Measurements from ENCODE around the gene DOCK7. TPM values are rescaled to one million over a fixed set of nuclear protein-coding genes. Genes with fewer than 3 reads are reported as not detected.
A peak's percentile ranks its signal among the peaks of the same experiment; 100 is the strongest.

DOCK7 gene
- total and polyA plus RNA-seq, 2 of the 13 experiments (the other 11 are each of a cell fraction or from before 2014, with no cell fraction given): 45.7 to 67.2 TPM

DNA sequence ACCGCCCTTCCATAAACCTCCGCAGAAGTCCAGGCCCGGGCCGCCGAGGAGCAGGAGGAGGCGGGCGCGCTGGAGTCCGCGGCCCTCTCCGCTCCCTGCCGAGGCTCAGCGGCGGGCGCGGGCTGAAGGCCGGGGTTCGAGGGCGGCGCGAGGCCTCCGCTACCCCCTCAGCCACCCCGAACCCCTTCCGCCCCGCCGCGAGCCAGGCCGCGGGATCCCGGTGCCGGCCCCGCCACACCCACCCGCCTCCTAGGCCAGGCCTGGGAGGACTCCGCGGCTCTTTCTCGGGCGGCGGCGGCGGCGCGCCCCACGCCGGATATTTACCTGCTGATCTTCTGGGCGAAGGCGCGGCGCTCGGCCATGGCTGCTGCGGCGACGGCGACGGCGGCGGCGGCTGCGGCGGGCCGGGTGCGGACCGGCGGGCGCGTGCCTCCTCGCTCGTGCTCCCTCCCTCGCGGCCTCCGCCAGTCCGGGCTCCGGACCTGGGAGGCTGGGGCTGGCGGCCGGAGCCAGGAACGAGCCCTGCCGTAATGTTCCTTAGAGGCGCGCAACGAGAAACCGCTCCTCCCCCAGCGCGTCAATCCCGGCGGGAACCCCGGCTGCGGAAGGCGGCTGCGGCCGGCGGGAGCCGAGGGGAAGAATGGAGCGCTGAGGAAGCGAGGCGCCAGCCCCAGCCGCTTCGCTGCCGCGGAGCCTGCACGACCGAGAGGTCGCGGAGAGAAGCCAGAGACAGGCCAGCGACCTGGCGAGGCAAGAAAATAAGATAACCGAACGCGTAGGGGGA is at the start of gene DOCK7 (continued):
- TF ChIP-seq, protein P1, sequence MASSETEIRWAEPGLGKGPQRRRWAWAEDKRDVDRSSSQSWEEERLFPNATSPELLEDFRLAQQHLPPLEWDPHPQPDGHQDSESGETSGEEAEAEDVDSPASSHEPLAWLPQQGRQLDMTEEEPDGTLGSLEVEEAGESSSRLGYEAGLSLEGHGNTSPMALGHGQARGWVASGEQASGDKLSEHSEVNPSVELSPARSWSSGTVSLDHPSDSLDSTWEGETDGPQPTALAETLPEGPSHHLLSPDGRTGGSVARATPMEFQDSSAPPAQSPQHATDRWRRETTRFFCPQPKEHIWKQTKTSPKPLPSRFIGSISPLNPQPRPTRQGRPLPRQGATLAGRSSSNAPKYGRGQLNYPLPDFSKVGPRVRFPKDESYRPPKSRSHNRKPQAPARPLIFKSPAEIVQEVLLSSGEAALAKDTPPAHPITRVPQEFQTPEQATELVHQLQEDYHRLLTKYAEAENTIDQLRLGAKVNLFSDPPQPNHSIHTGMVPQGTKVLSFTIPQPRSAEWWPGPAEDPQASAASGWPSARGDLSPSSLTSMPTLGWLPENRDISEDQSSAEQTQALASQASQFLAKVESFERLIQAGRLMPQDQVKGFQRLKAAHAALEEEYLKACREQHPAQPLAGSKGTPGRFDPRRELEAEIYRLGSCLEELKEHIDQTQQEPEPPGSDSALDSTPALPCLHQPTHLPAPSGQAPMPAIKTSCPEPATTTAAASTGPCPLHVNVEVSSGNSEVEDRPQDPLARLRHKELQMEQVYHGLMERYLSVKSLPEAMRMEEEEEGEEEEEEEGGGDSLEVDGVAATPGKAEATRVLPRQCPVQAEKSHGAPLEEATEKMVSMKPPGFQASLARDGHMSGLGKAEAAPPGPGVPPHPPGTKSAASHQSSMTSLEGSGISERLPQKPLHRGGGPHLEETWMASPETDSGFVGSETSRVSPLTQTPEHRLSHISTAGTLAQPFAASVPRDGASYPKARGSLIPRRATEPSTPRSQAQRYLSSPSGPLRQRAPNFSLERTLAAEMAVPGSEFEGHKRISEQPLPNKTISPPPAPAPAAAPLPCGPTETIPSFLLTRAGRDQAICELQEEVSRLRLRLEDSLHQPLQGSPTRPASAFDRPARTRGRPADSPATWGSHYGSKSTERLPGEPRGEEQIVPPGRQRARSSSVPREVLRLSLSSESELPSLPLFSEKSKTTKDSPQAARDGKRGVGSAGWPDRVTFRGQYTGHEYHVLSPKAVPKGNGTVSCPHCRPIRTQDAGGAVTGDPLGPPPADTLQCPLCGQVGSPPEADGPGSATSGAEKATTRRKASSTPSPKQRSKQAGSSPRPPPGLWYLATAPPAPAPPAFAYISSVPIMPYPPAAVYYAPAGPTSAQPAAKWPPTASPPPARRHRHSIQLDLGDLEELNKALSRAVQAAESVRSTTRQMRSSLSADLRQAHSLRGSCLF (CRISPR knock-in tag; IDR thresholded peaks at IDR 0.05; ENCODE audit: borderline replicate concordance): no peak
- TF ChIP-seq PPARG (CRISPR knock-in tag; conservative IDR thresholded peaks at IDR 0.05) (no peak), PCBP2 (optimal IDR thresholded peaks at IDR 0.05; ENCODE audit: low read depth, low read length, poor library complexity, severe bottlenecking) (no peak), SIN3A (IDR thresholded peaks at IDR 0.05; ENCODE audit: borderline replicate concordance, low read depth, low read length) (no peak), KDM1A (CRISPR knock-in tag; IDR thresholded peaks at IDR 0.05) (peak; percentile 88; the same call in 1 of the 2 replicates), TCF12 (IDR thresholded peaks at IDR 0.05) (no peak), TCF12 (CRISPR knock-in tag; IDR thresholded peaks at IDR 0.05) (0 out of 2 replicates have a peak, but pooled peaks have one; percentile 16), ZNF24 (IDR thresholded peaks at IDR 0.05) (no peak), KLF9 (CRISPR knock-in tag; IDR thresholded peaks at IDR 0.05; ENCODE audit: low read depth) (no peak), NCOR1 (IDR thresholded peaks at IDR 0.05; ENCODE audit: borderline replicate concordance, low read length) (no peak), NPAS2 (CRISPR knock-in tag; IDR thresholded peaks at IDR 0.05; ENCODE audit: borderline replicate concordance) (no peak), BORCS8-MEF2B (CRISPR knock-in tag; IDR thresholded peaks at IDR 0.05) (peak; percentile 53; the same call in 1 of the 2 replicates), MED8 (CRISPR knock-in tag; IDR thresholded peaks at IDR 0.05; ENCODE audit: insufficient replicate concordance) (peak; percentile 42), ELF3 (CRISPR knock-in tag; IDR thresholded peaks at IDR 0.05) (no peak; the same call in 1 of the 2 replicates)
- TF ChIP-seq, protein P2, sequence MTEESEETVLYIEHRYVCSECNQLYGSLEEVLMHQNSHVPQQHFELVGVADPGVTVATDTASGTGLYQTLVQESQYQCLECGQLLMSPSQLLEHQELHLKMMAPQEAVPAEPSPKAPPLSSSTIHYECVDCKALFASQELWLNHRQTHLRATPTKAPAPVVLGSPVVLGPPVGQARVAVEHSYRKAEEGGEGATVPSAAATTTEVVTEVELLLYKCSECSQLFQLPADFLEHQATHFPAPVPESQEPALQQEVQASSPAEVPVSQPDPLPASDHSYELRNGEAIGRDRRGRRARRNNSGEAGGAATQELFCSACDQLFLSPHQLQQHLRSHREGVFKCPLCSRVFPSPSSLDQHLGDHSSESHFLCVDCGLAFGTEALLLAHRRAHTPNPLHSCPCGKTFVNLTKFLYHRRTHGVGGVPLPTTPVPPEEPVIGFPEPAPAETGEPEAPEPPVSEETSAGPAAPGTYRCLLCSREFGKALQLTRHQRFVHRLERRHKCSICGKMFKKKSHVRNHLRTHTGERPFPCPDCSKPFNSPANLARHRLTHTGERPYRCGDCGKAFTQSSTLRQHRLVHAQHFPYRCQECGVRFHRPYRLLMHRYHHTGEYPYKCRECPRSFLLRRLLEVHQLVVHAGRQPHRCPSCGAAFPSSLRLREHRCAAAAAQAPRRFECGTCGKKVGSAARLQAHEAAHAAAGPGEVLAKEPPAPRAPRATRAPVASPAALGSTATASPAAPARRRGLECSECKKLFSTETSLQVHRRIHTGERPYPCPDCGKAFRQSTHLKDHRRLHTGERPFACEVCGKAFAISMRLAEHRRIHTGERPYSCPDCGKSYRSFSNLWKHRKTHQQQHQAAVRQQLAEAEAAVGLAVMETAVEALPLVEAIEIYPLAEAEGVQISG (CRISPR knock-in tag; IDR thresholded peaks at IDR 0.05): no peak; the same call in 1 of the 2 replicates
- TF ChIP-seq, protein P3, sequence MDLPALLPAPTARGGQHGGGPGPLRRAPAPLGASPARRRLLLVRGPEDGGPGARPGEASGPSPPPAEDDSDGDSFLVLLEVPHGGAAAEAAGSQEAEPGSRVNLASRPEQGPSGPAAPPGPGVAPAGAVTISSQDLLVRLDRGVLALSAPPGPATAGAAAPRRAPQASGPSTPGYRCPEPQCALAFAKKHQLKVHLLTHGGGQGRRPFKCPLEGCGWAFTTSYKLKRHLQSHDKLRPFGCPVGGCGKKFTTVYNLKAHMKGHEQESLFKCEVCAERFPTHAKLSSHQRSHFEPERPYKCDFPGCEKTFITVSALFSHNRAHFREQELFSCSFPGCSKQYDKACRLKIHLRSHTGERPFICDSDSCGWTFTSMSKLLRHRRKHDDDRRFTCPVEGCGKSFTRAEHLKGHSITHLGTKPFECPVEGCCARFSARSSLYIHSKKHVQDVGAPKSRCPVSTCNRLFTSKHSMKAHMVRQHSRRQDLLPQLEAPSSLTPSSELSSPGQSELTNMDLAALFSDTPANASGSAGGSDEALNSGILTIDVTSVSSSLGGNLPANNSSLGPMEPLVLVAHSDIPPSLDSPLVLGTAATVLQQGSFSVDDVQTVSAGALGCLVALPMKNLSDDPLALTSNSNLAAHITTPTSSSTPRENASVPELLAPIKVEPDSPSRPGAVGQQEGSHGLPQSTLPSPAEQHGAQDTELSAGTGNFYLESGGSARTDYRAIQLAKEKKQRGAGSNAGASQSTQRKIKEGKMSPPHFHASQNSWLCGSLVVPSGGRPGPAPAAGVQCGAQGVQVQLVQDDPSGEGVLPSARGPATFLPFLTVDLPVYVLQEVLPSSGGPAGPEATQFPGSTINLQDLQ (CRISPR knock-in tag; IDR thresholded peaks at IDR 0.05): no peak
- TF ChIP-seq, protein P4, sequence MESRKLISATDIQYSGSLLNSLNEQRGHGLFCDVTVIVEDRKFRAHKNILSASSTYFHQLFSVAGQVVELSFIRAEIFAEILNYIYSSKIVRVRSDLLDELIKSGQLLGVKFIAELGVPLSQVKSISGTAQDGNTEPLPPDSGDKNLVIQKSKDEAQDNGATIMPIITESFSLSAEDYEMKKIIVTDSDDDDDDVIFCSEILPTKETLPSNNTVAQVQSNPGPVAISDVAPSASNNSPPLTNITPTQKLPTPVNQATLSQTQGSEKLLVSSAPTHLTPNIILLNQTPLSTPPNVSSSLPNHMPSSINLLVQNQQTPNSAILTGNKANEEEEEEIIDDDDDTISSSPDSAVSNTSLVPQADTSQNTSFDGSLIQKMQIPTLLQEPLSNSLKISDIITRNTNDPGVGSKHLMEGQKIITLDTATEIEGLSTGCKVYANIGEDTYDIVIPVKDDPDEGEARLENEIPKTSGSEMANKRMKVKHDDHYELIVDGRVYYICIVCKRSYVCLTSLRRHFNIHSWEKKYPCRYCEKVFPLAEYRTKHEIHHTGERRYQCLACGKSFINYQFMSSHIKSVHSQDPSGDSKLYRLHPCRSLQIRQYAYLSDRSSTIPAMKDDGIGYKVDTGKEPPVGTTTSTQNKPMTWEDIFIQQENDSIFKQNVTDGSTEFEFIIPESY (CRISPR knock-in tag; IDR thresholded peaks at IDR 0.05): no peak

Measured in HepG2 (cell line).